Activated naive CD8-positive, alpha-beta T cell treated with anti-CD3 and anti-CD28 coated beads, Interleukin-2, amount 10 ng/mL, durations not matched to agents 7 days and 5 days (primary cell): ENCODE results near the gene ATG4A. TPM values are rescaled to one million over a fixed set of nuclear protein-coding genes. Genes with fewer than 3 reads are reported as not detected.
A peak's percentile ranks its signal among the peaks of the same experiment; 100 is the strongest.

ENCODE experiments used
- ATAC-seq: fragments of 150-1000 bp; cut with Tn5 transposase; one replicate; pipeline ENCODE4 v1.10.0; 2021; ENCODE audit warnings: low read depth, moderate library complexity
- POLR2A ChIA-PET: fragments of 350-600 bp; sonication (Branson Sonifier 250); formaldehyde crosslinking; loops from one replicate; lab custom pipeline; 2021; ENCODE audit warnings: antibody characterized with exemption; lab: Charles Lee
- DNase-seq: peaks from one replicate; pipeline ENCODE4 v3.0.0; 2021
- H3K27ac Mint-ChIP-seq: one replicate; pipeline ENCODE4 v1.8.0; 2022; ENCODE audit warnings: mild to moderate bottlenecking, mixed read lengths
- H3K27me3 Mint-ChIP-seq: one replicate; pipeline ENCODE4 v1.8.0; 2022; ENCODE audit warnings: mild to moderate bottlenecking, moderate library complexity, mixed read lengths
- H3K36me3 Mint-ChIP-seq: one replicate; pipeline ENCODE4 v1.8.0; 2021; ENCODE audit warnings: mild to moderate bottlenecking, mixed read lengths
- H3K4me1 Mint-ChIP-seq: one replicate; pipeline ENCODE4 v1.8.0; 2021; ENCODE audit warnings: mixed read lengths
- H3K4me3 Mint-ChIP-seq: one replicate; pipeline ENCODE4 v1.8.0; 2022; ENCODE audit warnings: mild to moderate bottlenecking, moderate library complexity, mixed read lengths
- H3K9me3 Mint-ChIP-seq: one replicate; pipeline ENCODE4 v1.8.0; 2021; ENCODE audit warnings: mixed read lengths
- total RNA-seq, 2 experiments: library from RNA; stranded (reverse); gene quantifications; one replicate each; pipeline ENCODE4 v1.2.3, GENCODE V29; 2021

ATG4A gene, protein sequence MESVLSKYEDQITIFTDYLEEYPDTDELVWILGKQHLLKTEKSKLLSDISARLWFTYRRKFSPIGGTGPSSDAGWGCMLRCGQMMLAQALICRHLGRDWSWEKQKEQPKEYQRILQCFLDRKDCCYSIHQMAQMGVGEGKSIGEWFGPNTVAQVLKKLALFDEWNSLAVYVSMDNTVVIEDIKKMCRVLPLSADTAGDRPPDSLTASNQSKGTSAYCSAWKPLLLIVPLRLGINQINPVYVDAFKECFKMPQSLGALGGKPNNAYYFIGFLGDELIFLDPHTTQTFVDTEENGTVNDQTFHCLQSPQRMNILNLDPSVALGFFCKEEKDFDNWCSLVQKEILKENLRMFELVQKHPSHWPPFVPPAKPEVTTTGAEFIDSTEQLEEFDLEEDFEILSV
- total RNA-seq = 10 to 100 TPM; 10.3 to 10.9 TPM

GRCh38 chrX:108091264-108091877 is at the start of gene ATG4A, which contains the start of gene PSMD10:
Gene ATG4A, plus strand, starts transcription at chrX:108091778. Its CDS starts 49 bp downstream, at chrX:108091827.
Gene PSMD10, minus strand, starts transcription at chrX:108091542. Its CDS starts 22 bp downstream, at chrX:108091520.
- H3K27me3 Mint-ChIP-seq = no peaks in the 10 kb centered on the region
- DNase-seq (peak; percentile 83), ATAC-seq (peak; percentile 95)
- H3K27ac Mint-ChIP-seq = no peak within 1 kb of the TSS
- H3K9me3 Mint-ChIP-seq = no peaks in the 10 kb centered on the region
- peaks cover 4% of the 10 kb centered on the region for H3K4me1 Mint-ChIP-seq
- POLR2A ChIA-PET = interaction anchor here (1.2 to 1.5 kb wide), 4 partner anchors 12 to 463 kb away, joined by 3 to 5 read pairs (median 4); partner anchors contain the start of gene PRPS1
- no peak within 1 kb of the TSS for H3K4me3 Mint-ChIP-seq
- no peaks in the 10 kb centered on the region for H3K36me3 Mint-ChIP-seq

DNA sequence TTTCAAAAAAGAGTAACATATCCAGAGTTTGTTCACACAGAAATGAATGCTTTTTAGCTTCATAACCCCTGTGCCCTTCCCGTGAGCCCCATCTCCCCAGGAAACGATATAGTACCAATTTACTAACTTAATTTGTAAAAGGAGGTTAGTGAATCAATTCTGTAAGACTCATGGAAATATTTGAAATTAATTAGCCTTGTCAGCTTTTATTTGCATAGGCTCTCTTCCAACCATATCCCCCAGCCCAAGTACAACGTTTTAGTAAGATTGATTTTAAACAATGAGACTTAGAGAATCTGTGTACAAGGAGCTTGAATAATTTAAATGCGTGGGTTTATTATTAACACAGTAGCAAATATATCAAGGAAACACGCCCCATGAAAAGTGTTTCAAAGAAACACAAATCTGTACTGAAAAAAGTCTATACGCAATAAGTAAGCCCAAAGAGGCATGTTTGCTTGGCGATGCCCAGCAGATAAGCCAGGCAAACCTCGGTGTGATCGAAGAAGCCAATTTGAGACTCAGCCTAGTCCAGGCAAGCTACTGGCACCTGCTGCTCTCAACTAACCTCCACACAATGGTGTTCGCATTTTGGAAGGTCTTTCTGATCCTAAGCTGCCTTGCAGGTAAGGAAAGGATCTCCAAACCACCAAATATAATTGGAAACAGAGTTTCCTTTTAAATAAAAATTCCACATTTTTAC is 46.9 kb upstream of the ATG4A start, which contains the start of gene VSIG1:
Gene VSIG1 (plus strand): TSS at position 512 of the 703 bp plus-strand sequence. CDS start 66 bp downstream, at position 578.
- POLR2A ChIA-PET = no interaction called here
- no peak within 1 kb of the TSS for H3K27ac Mint-ChIP-seq
- no peak for ATAC-seq

DNA sequence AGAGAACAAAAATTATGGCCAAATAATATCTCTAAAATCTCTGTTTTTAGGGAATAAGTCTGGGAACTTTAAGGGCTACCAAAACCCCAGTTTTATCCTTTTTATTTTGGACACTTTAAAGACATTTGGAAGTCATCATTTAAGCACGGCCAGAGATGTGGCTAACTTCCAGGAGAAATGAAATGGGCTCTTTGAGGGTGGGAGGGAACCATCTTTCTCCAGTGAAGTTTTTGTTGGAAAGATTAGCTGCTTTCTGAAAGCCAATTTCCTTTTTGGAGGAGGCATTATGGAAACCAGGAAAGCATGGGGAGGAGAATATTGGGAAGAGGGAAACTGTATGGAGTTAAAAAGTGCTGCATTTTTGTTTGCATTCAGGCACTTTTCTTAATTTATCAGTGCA is 41.9 kb upstream of the ATG4A start:
- no peaks in the 10 kb centered on the region for H3K4me1 Mint-ChIP-seq
- peaks cover 2% of the 10 kb centered on the region for H3K27me3 Mint-ChIP-seq
- POLR2A ChIA-PET = no interaction called here
- ATAC-seq = no peak
- DNase-seq = no peak
- no peak overlapping the region for H3K27ac Mint-ChIP-seq
- H3K4me3 Mint-ChIP-seq = no peak overlapping the region
- no peaks in the 10 kb centered on the region for H3K36me3 Mint-ChIP-seq
- no peaks in the 10 kb centered on the region for H3K9me3 Mint-ChIP-seq

More for the DNA sequence above, 46.9 kb upstream of the ATG4A start, which contains the start of gene VSIG1:
- Mint-ChIP-seq H3K4me3 (no peak within 1 kb of the TSS), H3K36me3 (no peaks in the 10 kb centered on the region), H3K9me3 (no peaks in the 10 kb centered on the region), H3K4me1 (no peaks in the 10 kb centered on the region), H3K27me3 (no peaks in the 10 kb centered on the region)
- no peak for DNase-seq

DNA sequence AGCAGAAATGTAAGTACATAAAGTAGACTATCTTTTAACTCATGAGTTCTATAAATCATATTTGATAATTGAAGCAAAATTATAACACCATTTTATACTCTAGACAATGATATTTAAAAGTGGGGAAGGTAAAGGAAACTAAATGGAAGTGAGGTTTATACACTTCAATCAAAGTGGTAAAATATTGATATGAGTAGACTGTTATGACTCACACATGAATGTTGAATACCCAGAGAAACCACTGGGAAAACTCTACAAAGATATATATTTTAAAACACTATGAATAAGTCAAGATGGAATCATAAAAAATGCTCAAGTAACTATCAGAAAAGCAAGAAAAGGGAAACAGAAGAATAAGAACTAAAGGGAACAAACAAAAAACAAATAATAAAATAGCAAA is 38.4 kb upstream of the ATG4A start:
- Mint-ChIP-seq H3K4me1 (no peaks in the 10 kb centered on the region), H3K36me3 (no peaks in the 10 kb centered on the region), H3K9me3 (no peaks in the 10 kb centered on the region), H3K27ac (no peak overlapping the region), H3K4me3 (no peak overlapping the region), H3K27me3 (peaks cover 3% of the 10 kb centered on the region)
- DNase-seq (no peak), ATAC-seq (no peak)
- POLR2A ChIA-PET = no interaction called here

DNA sequence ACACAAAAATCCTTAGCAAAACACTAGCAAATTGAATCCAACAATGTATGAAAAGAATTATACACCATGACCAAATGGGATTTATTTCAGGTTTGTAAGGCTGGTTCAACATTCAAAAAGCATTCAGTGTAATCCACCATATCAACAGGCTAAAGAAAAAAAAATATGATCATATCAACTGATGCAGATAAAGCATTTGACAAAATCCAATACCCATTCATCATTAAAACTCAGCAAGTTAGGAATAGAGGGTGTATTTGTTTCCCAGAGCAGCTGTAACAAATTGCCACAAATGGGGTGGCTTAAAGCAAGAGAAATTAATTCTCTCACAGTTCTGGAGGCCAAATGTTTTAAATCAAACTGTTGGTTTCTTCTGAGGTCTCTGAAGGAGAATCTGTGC is 36.0 kb upstream of the ATG4A start:
- DNase-seq (no peak), ATAC-seq (no peak)
- POLR2A ChIA-PET = no interaction called here
- H3K27me3 Mint-ChIP-seq = peaks cover 3% of the 10 kb centered on the region
- no peak overlapping the region for H3K27ac Mint-ChIP-seq
- no peaks in the 10 kb centered on the region for H3K4me1 Mint-ChIP-seq
- no peak overlapping the region for H3K4me3 Mint-ChIP-seq
- peaks cover 1% of the 10 kb centered on the region for H3K9me3 Mint-ChIP-seq
- H3K36me3 Mint-ChIP-seq = no peaks in the 10 kb centered on the region

DNA sequence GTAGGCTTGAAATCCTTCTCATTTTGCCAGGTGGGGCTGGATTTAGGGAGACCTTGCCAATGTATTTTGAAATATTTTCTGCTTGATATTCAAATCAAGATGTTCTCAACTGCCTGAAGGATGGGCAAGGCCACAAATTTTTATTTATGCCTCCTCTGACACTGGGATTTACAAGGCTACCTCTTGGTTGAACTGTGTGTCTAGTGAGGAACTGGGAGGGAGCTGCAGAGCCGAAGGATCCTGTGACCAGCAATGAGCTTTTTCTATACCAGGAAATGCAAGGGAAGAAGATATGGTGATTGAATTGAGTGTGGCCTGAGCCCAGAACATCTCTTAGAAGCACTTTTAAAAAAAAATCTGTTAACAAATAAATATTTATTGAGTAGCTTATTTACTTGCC is 31.8 kb upstream of the ATG4A start:
- Mint-ChIP-seq H3K36me3 (no peaks in the 10 kb centered on the region), H3K4me3 (no peak overlapping the region), H3K4me1 (no peaks in the 10 kb centered on the region), H3K9me3 (peaks cover 1% of the 10 kb centered on the region), H3K27me3 (no peaks in the 10 kb centered on the region), H3K27ac (no peak overlapping the region)
- DNase-seq (no peak), ATAC-seq (no peak)
- POLR2A ChIA-PET = no interaction called here

DNA sequence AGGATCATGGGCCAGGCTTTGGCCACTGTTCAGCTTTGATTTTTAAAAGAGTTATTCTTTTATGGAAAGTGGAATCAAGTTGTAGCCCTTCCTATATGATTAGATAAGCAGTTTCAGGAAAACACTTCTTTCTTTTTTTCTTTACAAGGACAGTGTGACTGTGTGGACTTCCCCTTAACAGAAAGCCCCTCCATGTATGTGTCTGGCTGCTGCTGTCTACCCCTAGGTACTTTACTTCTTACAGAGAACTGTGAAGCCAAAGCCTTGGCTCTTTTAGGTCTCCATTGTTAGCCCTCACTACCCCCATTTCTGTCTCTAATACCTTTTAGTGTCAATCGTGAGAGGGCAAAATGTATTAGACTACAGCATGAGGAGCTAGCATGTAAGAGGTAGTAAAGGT is 27.6 kb upstream of the ATG4A start:
- POLR2A ChIA-PET = no interaction called here

GRCh38 chrX:108064613-108065012 is 27.0 kb upstream of the ATG4A start:
- Mint-ChIP-seq H3K36me3 (no peaks in the 10 kb centered on the region), H3K27me3 (no peaks in the 10 kb centered on the region), H3K4me3 (no peak overlapping the region), H3K27ac (no peak overlapping the region), H3K9me3 (no peaks in the 10 kb centered on the region), H3K4me1 (no peaks in the 10 kb centered on the region)
- ATAC-seq (no peak), DNase-seq (no peak)
- POLR2A ChIA-PET = no interaction called here

More for the DNA sequence above, 27.6 kb upstream of the ATG4A start:
- H3K27me3 Mint-ChIP-seq = no peaks in the 10 kb centered on the region
- DNase-seq (no peak), ATAC-seq (no peak)
- H3K4me3 Mint-ChIP-seq = no peak overlapping the region
- H3K27ac Mint-ChIP-seq = no peak overlapping the region
- H3K9me3 Mint-ChIP-seq = no peaks in the 10 kb centered on the region
- no peaks in the 10 kb centered on the region for H3K4me1 Mint-ChIP-seq
- no peaks in the 10 kb centered on the region for H3K36me3 Mint-ChIP-seq

GRCh38 chrX:108068121-108068520 is 23.5 kb upstream of the ATG4A start:
- Mint-ChIP-seq H3K9me3 (no peaks in the 10 kb centered on the region), H3K27me3 (no peaks in the 10 kb centered on the region), H3K36me3 (no peaks in the 10 kb centered on the region), H3K27ac (no peak overlapping the region), H3K4me3 (no peak overlapping the region), H3K4me1 (peaks cover 3% of the 10 kb centered on the region)
- no peak for ATAC-seq
- no peak for DNase-seq
- POLR2A ChIA-PET = no interaction called here

DNA sequence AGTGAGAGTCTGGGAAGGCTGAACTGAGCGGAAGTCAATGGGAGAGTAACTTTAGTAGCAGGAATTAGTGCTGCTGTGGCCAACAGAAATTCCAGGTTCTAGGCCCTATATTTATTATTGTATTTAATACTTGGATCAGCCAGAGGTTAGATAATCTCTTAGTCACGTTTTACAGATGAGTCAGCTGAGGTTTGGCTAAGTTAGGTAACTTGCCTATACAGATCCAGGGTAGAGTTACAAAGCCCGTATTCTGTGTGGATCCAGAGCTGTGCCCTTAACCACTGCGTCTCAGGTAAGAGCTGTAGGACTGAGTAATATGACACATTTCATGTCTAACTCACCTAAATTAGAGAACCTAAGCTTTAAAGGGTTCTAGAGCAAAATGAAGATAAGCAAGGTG is 20.7 kb upstream of the ATG4A start:
- POLR2A ChIA-PET = no interaction called here

DNA sequence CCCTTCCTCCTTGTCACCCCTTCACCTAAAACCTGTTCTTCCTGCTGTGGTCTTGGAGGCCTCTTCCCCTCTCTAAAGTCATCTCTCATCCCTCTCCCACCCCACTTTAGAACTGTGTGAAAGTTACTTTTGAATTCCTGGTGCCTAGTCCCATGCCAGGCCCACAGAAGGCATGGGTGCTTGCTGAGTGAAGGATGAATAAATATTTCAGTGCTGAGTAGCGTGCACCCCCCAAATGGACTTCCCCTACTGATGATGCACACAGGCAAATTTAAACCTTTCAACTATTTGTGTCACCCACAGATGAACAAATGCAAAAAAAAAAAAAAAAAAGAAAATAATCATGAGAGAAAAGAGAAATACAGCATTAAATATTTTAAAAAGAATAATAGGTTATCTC is 20.0 kb upstream of the ATG4A start:
- ATAC-seq = no peak
- POLR2A ChIA-PET = no interaction called here
- Mint-ChIP-seq H3K36me3 (no peaks in the 10 kb centered on the region), H3K27me3 (no peaks in the 10 kb centered on the region), H3K4me1 (peaks cover 3% of the 10 kb centered on the region), H3K9me3 (no peaks in the 10 kb centered on the region), H3K4me3 (no peak overlapping the region), H3K27ac (no peak overlapping the region)
- DNase-seq = no peak

More for the DNA sequence above, 20.7 kb upstream of the ATG4A start:
- Mint-ChIP-seq H3K27me3 (no peaks in the 10 kb centered on the region), H3K9me3 (no peaks in the 10 kb centered on the region), H3K27ac (no peak overlapping the region), H3K36me3 (no peaks in the 10 kb centered on the region), H3K4me1 (peaks cover 3% of the 10 kb centered on the region), H3K4me3 (no peak overlapping the region)
- ATAC-seq (no peak), DNase-seq (no peak)

DNA sequence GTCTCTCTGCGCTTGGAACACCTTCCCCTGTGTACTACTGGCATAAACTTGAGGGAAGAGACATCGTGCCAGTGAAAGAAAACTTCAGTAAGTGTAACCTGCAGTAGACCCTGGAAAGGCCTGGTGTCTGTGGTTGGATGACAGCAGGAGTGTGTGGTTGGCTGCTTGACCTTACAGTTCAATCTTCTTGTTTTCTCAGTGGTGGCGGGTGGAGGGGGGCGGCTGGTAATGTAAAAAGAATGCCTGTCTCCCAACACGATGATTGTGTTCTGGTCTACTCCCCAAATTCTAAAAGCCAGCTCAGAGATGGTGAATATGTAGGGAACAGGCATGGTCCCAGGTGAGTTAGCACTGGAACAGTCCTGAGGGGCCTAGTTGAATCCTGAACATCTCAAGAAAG is 18.8 kb upstream of the ATG4A start:
- ATAC-seq (no peak), DNase-seq (no peak)
- Mint-ChIP-seq H3K4me3 (no peak overlapping the region), H3K4me1 (peaks cover 3% of the 10 kb centered on the region), H3K9me3 (no peaks in the 10 kb centered on the region), H3K27me3 (no peaks in the 10 kb centered on the region), H3K36me3 (no peaks in the 10 kb centered on the region), H3K27ac (no peak overlapping the region)
- POLR2A ChIA-PET = no interaction called here

DNA sequence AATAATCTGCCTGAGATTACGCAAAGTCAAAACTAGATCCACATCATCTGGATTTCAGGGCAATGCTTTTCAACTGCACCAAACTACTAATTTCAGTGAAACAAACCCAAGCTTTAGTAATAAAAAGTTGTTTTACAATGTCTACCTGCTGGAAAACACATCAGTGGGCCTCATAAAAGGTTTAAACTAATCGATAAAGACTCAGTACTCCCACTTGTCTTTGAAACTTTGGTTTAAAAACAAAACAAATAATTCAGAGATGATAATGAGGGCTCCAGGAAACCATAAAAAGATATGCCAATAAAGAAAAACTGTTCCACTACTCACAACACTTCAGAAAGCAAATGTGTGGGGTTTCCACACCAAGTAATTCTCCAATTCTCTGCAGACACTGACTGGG is 10.5 kb upstream of the ATG4A start:
- ATAC-seq = no peak
- H3K27ac Mint-ChIP-seq = no peak overlapping the region
- H3K27me3 Mint-ChIP-seq = no peaks in the 10 kb centered on the region
- H3K36me3 Mint-ChIP-seq = peaks cover 5% of the 10 kb centered on the region
- H3K9me3 Mint-ChIP-seq = no peaks in the 10 kb centered on the region
- H3K4me3 Mint-ChIP-seq = no peak overlapping the region
- POLR2A ChIA-PET = no interaction called here
- no peaks in the 10 kb centered on the region for H3K4me1 Mint-ChIP-seq
- DNase-seq = no peak
